GM19395 (cell line): ENCODE data around the gene XYLB.
"Not testable (repeated sequence)": the region's sequence is repeated elsewhere in the genome, so short reads cannot be mapped to it uniquely, and the experiment has no call there.

Experiments used
- ATAC-seq: cut with Tn5 transposase; IDR thresholded peaks from one replicate; pipeline ENCODE4 v1.9.1; 2021; ENCODE audit warnings: mild to moderate bottlenecking, moderate library complexity; ENCODE audit not compliant: unreplicated experiment

Gene XYLB

DNA sequence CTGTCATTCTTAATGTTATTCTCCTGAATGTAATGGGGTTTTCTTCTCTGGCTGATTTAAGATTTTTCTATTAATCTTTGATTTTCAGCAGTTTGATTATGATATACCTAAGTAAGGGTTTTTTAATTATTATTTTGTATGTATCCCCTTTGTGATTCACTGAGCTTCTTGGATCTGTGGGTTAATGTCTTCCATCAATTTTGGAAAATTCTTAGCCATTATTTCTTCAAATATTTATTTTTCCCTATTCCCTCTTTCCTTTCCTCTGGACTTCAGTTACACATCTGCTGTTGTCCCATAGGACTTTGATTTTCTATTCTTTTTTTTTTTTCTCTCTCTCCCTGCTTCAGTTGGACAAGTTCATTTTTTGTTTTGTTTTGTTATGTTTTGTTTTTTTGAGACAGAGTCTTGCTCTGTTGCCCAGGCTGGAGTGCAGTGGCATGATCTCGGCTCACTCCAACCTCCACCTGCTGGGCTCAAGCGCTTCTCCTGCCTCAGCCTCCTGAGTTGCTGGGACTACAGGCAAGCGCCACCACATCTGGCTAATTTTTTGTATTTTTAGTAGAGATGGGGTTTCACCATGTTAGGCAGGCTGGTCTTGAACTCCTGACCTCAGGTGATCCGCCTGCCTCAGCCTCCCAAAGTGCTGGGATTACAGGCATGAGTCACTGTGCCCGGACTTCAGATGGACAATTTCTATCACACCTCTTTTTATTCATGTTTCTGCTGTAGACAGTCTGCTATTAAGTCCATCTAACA is 40.6 kb downstream of the XYLB start:
- ATAC-seq: no peak

DNA sequence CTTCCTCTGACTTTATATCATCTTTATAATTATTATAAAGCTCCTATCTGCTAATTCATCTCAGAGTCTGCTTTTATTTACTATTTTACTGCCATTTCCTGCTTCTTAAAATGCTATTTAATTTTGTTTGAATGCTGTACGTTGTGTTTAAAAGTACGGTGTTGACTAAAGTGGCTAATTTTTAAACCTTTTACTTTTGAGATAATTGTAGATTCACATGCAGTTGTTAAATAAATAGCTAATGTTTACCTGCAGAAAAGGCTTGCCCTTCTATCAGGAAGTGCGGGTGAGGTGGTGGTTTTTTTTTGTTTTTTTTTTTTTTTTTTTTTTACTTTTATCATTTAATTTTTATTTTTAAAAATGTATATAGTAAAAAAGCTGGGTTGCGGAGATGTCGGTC is 41.3 kb downstream of the XYLB start:
- no peak for ATAC-seq

GRCh38 chr3:38392604-38393163 is 46.1 kb downstream of the XYLB start:
- ATAC-seq: no peak

GRCh38 chr3:38396239-38396638 is 49.7 kb downstream of the XYLB start:
- no peak for ATAC-seq

DNA sequence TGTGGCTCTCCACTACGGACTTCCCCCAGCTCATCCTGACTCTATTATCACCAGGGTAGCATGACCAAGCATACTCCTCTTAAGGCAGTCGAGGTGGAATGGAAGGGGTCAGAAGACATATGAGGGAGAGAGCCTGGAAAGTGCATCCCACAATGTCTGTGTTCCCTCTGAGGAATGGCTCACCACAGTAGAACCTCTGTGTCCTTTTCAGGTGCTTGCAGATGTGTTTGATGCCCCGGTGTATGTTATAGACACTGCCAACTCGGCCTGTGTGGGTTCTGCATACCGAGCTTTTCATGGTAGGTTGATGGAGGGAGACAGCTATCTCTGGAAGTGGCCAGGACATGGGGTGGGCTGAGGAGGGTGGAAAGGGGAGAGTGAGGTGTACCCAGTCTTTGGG is 50.3 kb downstream of the XYLB start:
- ATAC-seq: no peak

DNA sequence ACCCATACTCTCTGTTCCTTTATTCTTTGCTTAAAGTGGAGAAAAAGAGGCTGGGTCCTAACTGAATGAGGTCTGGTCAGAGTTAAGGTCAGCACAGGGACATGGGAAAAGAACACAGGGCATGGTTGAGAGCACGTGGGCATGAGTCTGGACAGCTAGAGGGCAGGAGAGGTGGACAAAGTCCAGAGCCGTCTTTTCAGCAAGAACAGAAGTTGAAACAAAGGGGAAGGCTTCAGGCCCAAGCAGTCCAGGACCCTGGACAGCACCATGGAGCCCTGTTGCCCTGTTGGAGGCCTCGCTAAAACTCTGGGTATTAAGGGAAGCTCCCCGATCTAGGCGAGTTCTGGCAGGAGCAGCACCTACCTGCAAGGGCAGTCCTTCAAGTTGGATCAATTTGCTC is 50.7 kb downstream of the XYLB start:
- no peak for ATAC-seq

GRCh38 chr3:38401246-38401962 is 54.8 kb downstream of the XYLB start:
- no peak for ATAC-seq

DNA sequence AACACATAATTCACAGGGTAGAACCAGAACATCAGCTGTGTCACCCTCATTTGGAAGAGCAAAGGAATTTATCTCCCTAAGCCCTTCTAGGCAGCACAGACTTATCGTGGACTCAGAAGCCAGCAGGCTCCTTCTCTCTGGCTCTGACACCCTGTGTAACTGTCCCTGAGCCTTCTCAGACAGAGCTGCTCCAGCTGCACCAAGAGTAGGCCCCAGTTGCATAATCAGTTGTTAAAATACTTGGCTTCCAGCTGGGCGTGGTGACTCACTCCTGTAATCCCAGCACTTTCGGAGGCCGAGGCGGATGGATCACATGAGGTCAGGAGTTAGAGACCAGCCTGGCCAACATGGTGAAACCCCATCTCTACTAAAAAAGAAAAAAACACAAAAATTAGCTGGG is 57.7 kb downstream of the XYLB start:
- ATAC-seq: no peak

- no peak for ATAC-seq
These were observed 65.0 kb downstream of the XYLB start for GRCh38 chr3:38411591-38411990.

GRCh38 chr3:38420758-38421157 is 74.2 kb downstream of the XYLB start:
- not testable (repeated sequence) for ATAC-seq

- no peak for ATAC-seq
These were observed 75.2 kb downstream of the XYLB start for GRCh38 chr3:38421679-38422336.

DNA sequence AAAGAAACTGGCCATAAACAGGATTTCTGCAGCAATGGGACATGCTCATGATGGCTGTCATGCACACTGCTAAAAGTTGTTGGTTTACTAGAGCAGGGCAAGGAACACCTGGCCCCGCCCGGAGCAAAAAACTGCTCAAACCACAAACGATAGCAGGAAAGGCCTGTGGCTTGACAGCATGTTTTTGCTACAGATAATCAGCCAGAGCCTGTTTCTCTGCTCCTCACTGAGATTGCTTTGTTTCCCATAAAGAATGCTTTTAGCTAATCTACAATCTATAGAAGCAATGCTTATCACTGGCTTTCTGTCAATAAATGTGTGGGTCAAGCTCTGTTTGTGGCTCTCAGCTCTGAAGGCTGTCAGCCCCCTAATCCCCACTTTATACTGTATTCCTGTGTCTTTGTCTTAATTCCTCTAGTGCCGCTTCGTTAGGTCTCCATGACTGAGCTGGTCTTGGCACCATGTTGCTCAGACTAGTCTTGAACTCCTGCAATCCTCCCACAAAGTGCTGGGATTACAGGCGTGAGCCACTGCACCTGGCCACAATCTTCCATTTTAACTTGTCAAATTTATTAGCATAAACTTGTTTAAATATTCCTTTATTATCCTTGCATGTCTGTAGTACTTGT is 80.3 kb downstream of the XYLB start:
- not testable (repeated sequence) for ATAC-seq

GRCh38 chr3:38432871-38433658 is 86.5 kb downstream of the XYLB start:
- ATAC-seq: not testable (repeated sequence)

DNA sequence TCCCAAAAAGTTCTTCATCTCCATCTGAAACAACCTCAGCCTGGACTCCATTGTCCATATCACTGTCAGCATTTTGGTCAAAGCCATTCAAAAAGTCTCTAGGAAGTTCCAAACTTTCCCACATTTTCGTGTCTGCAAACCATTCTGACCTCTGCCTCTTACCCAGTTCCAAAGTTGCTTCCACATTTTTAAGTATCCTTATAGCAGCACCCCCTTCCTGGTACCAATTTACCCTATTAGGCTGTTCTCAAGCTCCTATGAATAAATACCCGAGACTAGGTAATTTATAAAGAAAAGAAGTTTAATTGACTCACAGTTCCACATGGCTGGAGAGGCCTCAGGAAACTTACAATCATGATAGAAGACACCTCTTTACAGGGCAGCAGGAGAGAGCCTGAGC is 87.1 kb downstream of the XYLB start:
- ATAC-seq: not testable (repeated sequence)

GRCh38 chr3:38438436-38439069 is 92.0 kb downstream of the XYLB start:
- ATAC-seq: not testable (repeated sequence)

DNA sequence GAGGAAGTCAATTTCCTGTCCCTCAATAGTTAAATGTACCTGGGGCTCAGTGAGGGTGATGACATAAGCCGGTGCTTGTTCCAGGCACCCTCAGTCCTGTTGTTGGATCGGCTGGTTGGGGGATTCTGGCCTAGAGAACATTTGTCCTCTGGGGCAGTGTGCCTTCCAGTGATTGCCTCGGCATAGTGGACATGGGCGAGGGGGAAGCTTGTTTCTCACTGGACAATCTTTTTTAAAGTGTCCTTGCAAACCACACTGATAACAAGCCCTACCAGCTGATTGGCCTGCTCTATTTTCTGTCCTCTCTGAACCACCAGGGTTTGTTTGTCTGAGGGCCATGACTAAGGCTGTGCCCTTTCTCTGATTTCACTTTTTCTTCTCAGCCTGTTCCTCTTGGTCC is 96.6 kb downstream of the XYLB start:
- ATAC-seq: not testable (repeated sequence)

DNA sequence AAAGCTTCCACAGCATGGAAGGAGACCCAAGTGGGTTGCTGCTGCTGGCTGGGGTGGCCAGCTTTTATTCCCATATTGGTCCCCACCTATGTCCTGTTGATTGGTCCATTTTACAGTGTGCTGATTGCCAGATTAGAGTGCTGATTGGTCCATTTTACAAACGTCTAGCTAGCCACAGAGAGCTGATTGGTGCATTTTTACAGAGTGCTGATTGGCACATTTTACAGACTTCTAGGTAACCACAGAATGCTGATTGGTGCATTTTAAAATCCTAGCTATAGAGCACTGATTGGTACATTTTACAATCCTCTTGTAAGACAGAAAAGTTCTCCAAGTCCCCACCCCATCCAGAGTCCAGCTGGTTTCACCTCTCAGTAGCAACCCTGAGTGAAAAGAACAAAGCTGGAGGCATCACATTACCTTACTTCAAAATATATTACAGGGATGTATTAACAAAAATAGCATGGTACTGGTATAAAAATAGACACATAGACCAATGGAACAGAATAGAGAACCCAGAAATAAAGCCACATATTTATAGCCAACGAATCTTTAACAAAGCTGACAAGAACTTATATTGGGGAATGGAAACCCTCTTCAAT is 99.6 kb downstream of the XYLB start:
- ATAC-seq: no peak

GRCh38 chr3:38446812-38447211 is 100.2 kb downstream of the XYLB start:
- no peak for ATAC-seq

- ATAC-seq: no peak
These were observed 104.3 kb downstream of the XYLB start for GRCh38 chr3:38450853-38451252.
